Endodermal cell (in vitro differentiated cells): Measurements from ENCODE around the gene CYP4F12. TPM values are rescaled to one million over a fixed set of nuclear protein-coding genes. Genes with fewer than 3 reads are reported as not detected.

Experiments used
- DNase-seq: peaks from one replicate; pipeline ENCODE4 v3.0.0-alpha.2; 2017
- H3K27ac ChIP-seq: 2 replicates; pipeline ENCODE4 v1.5.1; 2013; ENCODE audit warnings: mild to moderate bottlenecking, low read depth, low read length, moderate library complexity
- H3K27me3 ChIP-seq: 2 replicates; pipeline ENCODE4 v1.6.1; 2013; ENCODE audit warnings: mild to moderate bottlenecking, low read length, moderate library complexity; ENCODE audit not compliant: insufficient read depth, control insufficient read depth, poor library complexity, severe bottlenecking
- H3K36me3 ChIP-seq: 2 replicates; pipeline ENCODE4 v1.7.0; 2013; ENCODE audit warnings: mild to moderate bottlenecking, low read length, moderate library complexity; ENCODE audit not compliant: control insufficient read depth, insufficient read depth
- H3K4me1 ChIP-seq: one replicate; pipeline ENCODE4 v1.7.0; 2013; ENCODE audit warnings: low read length; ENCODE audit not compliant: control insufficient read depth, insufficient read depth
- H3K4me3 ChIP-seq: 2 replicates; pipeline ENCODE4 v1.5.1; 2013; ENCODE audit warnings: mild to moderate bottlenecking, low read length, moderate library complexity
- H3K9ac ChIP-seq: 2 replicates; pipeline ENCODE4 v1.6.1; 2013; ENCODE audit warnings: mild to moderate bottlenecking, low read length, moderate library complexity; ENCODE audit not compliant: poor library complexity, severe bottlenecking; ENCODE audit errors: extremely low read depth
- H3K9me3 ChIP-seq: 2 replicates; pipeline ENCODE4 v1.6.1; 2013; ENCODE audit warnings: mild to moderate bottlenecking, low read length, moderate library complexity; ENCODE audit not compliant: control insufficient read depth
- H3K27ac Mint-ChIP-seq: 2 replicates; pipeline ENCODE4 v1.8.0; 2020; ENCODE audit warnings: mixed read lengths
- H3K27me3 Mint-ChIP-seq: 2 replicates; pipeline ENCODE4 v1.8.0; 2021; ENCODE audit warnings: mild to moderate bottlenecking, mixed read lengths; ENCODE audit not compliant: insufficient read depth
- H3K36me3 Mint-ChIP-seq: 2 replicates; pipeline ENCODE4 v1.8.0; 2020; ENCODE audit warnings: low read depth, mixed read lengths
- H3K4me1 Mint-ChIP-seq: 2 replicates; pipeline ENCODE4 v1.8.0; 2020; ENCODE audit warnings: mixed read lengths
- H3K4me3 Mint-ChIP-seq: 2 replicates; pipeline ENCODE4 v1.8.0; 2020; ENCODE audit warnings: mild to moderate bottlenecking, moderate library complexity, mixed read lengths
- H3K9me3 Mint-ChIP-seq: 2 replicates; pipeline ENCODE4 v1.8.0; 2020; ENCODE audit warnings: mild to moderate bottlenecking, mixed read lengths
- WGBS, 2 experiments: methylation state at CpG; one replicate each; pipeline versions ENCODE4 v1.1.5 to v1.1.7; 2013; ENCODE audit warnings: missing lambda C conversion rate in 2 of 2, mixed read lengths in 1 of 2; ENCODE audit not compliant: insufficient coverage in 1 of 2, insufficient read length in 1 of 2; 5-methylcytosine and 5-hydroxymethylcytosine counted together
- total RNA-seq, 2 donors: library from RNA; stranded (reverse); fragmentation: NEBNext Ultra II Directional in 1 of 2; extraction: Animal tissue kit (Norgen Biotek cat#: 25700) in 1 of 2; gene quantifications; 2 replicates in 1 of 2; 3 replicates in 1 of 2; pipeline ENCODE4 v1.2.1, GENCODE V29; 2021
- TF ChIP-seq, protein P1 (sequence below): fragments of 200-600 bp; sonication (generic); conservative IDR thresholded peaks from 2 replicates; pipeline ENCODE4 v1.5.0; 2021; ENCODE audit warnings: antibody characterized with exemption, mild to moderate bottlenecking

The CYP4F12 gene
- total RNA-seq, 2 donors from 2014 or later, result not detected

DNA sequence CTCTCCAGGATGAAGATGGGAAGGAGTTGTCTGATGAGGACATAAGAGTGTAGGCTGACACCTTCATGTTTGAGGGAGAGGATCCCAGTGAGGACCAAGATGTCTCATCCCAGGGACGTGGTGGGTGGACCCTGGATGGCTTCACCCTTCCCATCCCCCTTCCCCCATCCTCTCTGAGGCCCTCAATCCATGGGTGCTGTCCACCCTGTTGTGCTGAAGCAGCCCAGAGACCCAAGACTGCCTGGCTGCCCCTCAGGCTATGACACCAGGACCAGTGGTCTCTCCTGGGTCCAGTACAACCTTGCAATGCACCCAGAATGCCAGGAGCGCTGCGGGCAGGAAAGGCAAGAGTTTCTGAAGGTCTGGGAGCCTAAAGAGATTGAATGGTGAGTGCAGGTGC is 3.4 kb upstream of the CYP4F12 start:
- DNase-seq, result no peak
- no peaks in the 10 kb centered on the region for H3K4me1 ChIP-seq
- Mint-ChIP-seq H3K9me3 (peaks cover 7% of the 10 kb centered on the region), H3K4me1 (no peaks in the 10 kb centered on the region), H3K27me3 (no peaks in the 10 kb centered on the region), H3K27ac (no peak overlapping the region), H3K36me3 (no peaks in the 10 kb centered on the region), H3K4me3 (no peak overlapping the region)
- no peak overlapping the region for H3K4me3 ChIP-seq
- WGBS, 2 experiments, result 41 to 54% methylated on average over 2 to 3 of the region's 3 CpGs
- H3K36me3 ChIP-seq, result no peaks in the 10 kb centered on the region
- TF ChIP-seq, protein P1, sequence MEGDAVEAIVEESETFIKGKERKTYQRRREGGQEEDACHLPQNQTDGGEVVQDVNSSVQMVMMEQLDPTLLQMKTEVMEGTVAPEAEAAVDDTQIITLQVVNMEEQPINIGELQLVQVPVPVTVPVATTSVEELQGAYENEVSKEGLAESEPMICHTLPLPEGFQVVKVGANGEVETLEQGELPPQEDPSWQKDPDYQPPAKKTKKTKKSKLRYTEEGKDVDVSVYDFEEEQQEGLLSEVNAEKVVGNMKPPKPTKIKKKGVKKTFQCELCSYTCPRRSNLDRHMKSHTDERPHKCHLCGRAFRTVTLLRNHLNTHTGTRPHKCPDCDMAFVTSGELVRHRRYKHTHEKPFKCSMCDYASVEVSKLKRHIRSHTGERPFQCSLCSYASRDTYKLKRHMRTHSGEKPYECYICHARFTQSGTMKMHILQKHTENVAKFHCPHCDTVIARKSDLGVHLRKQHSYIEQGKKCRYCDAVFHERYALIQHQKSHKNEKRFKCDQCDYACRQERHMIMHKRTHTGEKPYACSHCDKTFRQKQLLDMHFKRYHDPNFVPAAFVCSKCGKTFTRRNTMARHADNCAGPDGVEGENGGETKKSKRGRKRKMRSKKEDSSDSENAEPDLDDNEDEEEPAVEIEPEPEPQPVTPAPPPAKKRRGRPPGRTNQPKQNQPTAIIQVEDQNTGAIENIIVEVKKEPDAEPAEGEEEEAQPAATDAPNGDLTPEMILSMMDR, result no peak
- H3K27ac ChIP-seq, result no peak overlapping the region
- H3K27me3 ChIP-seq, result no peaks in the 10 kb centered on the region
- peaks cover 55% of the 10 kb centered on the region for H3K9me3 ChIP-seq
- no peak overlapping the region for H3K9ac ChIP-seq

DNA sequence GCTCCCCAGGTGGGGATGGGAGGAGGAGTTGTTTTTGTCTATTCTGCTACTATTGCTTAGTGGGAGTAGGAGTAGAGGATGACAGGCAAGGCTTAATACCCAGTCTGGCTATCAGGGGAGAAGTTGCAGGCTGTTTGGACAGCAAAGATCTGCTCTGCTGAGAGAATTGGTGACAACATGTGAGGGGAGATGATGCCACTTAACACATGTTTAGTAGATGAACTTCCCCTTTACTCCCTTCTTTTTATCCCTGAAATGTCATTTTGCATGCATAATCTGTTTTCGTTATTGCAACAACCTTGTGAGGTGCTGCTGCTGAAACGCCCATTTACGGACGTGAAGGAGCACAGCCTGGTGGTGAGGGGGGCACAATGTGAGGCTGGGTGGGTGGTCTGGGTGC is 3.0 kb upstream of the CYP4F12 start:
- no peak for DNase-seq
- Histone ChIP-seq H3K9ac (no peak overlapping the region), H3K4me3 (no peak overlapping the region), H3K36me3 (no peaks in the 10 kb centered on the region), H3K27me3 (no peaks in the 10 kb centered on the region), H3K9me3 (peaks cover 55% of the 10 kb centered on the region), H3K4me1 (no peaks in the 10 kb centered on the region), H3K27ac (no peak overlapping the region)
- peaks cover 12% of the 10 kb centered on the region for H3K9me3 Mint-ChIP-seq
- no peaks in the 10 kb centered on the region for H3K27me3 Mint-ChIP-seq
- H3K4me3 Mint-ChIP-seq, result no peak overlapping the region
- TF ChIP-seq, protein P1, result no peak
- no peaks in the 10 kb centered on the region for H3K4me1 Mint-ChIP-seq
- H3K36me3 Mint-ChIP-seq, result no peaks in the 10 kb centered on the region
- H3K27ac Mint-ChIP-seq, result no peak overlapping the region
- 80 to 87% methylated on average over 3 to 4 of the region's 4 CpGs for WGBS, 2 experiments

DNA sequence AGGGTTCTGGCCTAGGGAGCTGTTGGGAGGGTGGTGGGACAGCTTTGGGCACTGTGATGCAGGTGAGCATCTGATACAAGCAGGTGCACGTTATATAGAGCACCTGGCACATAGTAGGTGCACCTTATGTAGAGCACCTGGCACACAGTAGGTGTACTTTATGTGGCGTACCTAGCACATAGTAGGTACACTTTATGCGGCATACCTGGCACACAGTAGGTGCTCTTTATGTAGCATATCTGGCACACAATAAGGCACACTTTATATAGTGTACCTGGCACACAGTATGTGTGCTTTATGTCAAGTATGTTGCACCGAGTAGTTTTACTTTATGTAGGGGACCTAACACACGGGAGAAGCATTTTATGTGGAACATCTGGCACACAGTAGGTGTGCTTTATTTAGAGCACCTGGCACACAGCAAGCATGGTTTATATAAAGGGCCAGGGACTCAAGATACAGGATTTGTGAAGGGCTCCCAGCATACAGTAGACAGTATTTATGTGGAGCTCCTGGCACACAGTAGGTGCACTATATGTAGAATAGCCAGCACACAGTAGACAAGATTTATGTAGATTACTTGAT is 1.6 kb upstream of the CYP4F12 start:
- Histone ChIP-seq H3K4me3 (no peak overlapping the region), H3K27ac (no peak overlapping the region), H3K36me3 (no peaks in the 10 kb centered on the region), H3K9ac (no peak overlapping the region), H3K4me1 (no peaks in the 10 kb centered on the region), H3K9me3 (peaks cover 44% of the 10 kb centered on the region), H3K27me3 (no peaks in the 10 kb centered on the region)
- no peak overlapping the region for H3K4me3 Mint-ChIP-seq
- H3K4me1 Mint-ChIP-seq, result no peaks in the 10 kb centered on the region
- peaks cover 24% of the 10 kb centered on the region for H3K9me3 Mint-ChIP-seq
- no peak overlapping the region for H3K27ac Mint-ChIP-seq
- no peaks in the 10 kb centered on the region for H3K36me3 Mint-ChIP-seq
- no peaks in the 10 kb centered on the region for H3K27me3 Mint-ChIP-seq
- 76 to 77% methylated on average over 5 of the region's 5 CpGs for WGBS, 2 experiments
- TF ChIP-seq, protein P1, result no peak
- no peak for DNase-seq
